HEK293T (cell line): ENCODE measurements around the gene NFIA.

ENCODE experiments used
- BHLHE40 ChIP-seq: fragments of 450-650 bp; IDR thresholded peaks from 2 replicates; pipeline ENCODE4 v1.6.1; 2016; ENCODE audit warnings: mild to moderate bottlenecking, moderate library complexity, borderline replicate concordance
- FOXA1 ChIP-seq: fragments of 450-650 bp; IDR thresholded peaks from 2 replicates; pipeline ENCODE4 v1.6.1; 2016; ENCODE audit warnings: mild to moderate bottlenecking
- FOXK2 ChIP-seq: fragments of 450-650 bp; IDR thresholded peaks from 2 replicates; pipeline ENCODE4 v1.6.1; 2016; ENCODE audit warnings: mild to moderate bottlenecking
- FOXM1 ChIP-seq: fragments of 450-650 bp; IDR thresholded peaks from 2 replicates; pipeline ENCODE4 v1.6.1; 2017; ENCODE audit warnings: mild to moderate bottlenecking, borderline replicate concordance
- NFRKB ChIP-seq: fragments of 450-650 bp; IDR thresholded peaks from 2 replicates; pipeline ENCODE4 v1.6.1; 2016; ENCODE audit warnings: mild to moderate bottlenecking, moderate library complexity
- SP1 ChIP-seq: fragments of 450-650 bp; IDR thresholded peaks from 2 replicates; pipeline ENCODE4 v1.6.1; 2017
- ZNF384 ChIP-seq: fragments of 450-650 bp; IDR thresholded peaks from 2 replicates; pipeline ENCODE4 v1.6.1; 2016

DNA sequence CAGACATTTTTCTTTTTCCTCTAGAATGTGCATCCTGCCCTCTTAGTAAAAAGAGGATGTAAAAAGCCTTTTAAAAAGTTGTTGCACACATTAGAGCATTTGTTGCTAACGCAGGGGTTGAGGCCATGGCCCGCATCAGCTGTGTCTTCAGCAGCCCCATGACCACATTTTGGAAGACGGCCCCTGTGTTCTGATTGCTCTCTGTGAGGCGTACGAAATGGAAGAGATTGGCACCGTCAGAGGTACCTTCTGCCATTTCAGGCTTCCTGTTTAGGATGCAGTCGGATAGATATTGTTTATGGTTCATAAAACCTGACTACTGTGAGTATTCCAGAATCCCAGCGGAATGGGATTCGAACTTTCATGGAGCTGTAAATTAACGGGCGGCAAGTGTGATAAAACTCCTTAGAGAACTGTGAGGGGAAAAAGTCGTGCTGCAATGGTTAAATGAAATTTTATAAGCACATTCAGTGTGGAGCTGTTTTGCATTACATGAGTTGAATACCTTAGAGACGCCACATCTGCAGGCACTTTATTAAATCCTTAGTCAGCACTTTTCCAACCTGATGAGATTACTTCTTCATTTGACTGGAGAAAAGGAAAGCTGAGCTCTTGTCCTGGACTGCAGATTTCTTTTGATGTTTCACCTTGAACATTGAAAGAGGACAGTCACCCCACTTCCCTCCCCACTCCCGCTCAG is 368.7 kb downstream of the NFIA start:
- TF ChIP-seq BHLHE40 (no peak), FOXA1 (no peak), NFRKB (no peak), SP1 (no peak), ZNF384 (no peak), FOXM1 (no peak), FOXK2 (no peak)
